Measurements from ENCODE around the gene FBXW8.

Gene FBXW8

DNA sequence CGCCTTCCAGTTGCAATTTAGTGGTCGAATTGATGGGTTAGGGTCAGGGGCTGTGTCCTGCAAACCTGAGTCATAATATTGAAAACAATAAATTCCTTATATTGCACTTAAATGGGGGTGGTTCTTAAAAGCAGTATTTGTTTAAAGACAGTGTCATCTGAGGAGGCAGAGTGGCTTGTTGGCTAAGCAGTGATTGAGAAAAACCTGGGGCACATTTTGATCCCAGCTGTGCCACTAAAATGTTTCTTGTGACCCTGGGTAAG, 48.4 kb downstream of the FBXW8 start:
- DNase-seq = no peak

DNA sequence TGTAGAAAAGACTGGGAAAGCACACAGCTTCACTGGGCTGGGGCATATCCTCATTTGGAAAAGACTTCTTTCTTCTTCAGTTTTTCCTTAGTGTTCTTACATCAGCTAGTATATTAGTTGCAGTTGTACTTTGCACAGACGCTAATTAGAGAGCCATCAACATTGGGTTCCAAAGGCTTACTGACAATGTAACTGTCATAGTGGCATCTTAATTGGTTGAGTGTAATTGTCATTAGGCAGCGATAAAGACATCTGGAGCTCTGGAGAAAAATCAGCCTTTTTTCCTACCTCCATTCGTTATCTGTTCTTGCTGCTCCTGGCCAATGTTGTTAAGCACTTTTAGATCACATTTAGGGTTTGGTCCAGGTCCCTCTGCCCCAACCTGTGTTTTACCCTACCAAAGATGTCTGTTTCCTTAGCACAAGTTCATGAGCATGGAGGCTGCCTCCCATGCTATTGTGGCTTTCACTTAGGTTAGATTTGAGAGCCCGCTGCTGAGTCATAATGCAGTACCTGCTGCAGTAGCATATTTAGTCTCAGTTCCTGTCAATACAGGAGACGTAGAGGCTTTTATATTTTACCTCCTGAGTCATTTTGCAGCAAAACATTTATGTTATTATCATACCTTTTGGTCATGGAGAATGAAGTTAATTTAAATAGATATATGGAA, 49.2 kb downstream of the FBXW8 start:
- peak; percentile 92 for DNase-seq

DNA sequence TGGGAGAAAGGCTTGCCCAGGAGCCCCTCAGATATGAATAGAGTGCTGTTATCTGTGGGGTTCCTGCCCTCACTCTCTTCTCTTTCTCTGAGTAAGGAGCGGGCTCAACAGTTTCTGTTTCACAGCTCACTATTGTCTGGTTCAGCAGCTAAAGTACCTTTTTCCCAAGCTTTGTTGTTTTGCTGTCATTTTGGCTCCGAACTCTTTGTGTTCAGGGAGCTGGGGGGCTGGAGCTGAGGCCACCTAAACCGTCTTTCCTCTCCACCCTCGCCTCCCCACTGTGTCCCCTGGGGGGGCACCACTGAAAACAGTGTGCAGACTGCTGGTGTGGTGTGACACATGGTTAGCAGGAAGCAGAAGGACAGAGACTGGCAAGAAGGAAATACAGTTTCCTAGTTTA, 51.4 kb downstream of the FBXW8 start:
- DNase-seq = peak; percentile 38

DNA sequence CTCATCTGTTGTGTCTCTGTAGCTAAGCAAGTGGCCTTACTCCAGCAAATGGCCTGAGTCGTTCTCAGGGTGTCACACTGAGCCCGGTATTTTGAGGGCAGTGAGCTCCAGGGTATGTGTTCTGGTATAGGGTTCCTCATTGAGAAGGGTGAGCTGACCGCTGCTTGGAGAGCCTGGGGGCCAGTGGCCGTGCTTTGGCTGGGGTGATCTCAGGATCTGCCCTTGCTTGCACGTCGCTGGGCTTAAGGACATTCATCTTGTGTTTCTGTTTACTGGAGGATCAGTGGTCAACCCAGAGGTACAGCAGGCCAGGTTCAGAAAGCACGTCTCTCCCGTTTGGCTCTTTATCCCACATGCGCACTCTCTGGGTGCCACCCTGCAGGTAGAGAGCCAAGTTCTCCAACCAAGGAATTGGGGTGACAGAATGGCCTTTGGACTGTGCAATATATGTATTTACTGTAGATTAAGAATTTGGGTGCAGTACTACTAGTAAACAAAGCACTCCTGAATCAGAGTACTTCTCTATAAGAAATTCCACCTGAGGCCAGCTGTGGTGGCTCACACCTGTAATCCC, 52.1 kb downstream of the FBXW8 start:
- no peak for DNase-seq

DNA sequence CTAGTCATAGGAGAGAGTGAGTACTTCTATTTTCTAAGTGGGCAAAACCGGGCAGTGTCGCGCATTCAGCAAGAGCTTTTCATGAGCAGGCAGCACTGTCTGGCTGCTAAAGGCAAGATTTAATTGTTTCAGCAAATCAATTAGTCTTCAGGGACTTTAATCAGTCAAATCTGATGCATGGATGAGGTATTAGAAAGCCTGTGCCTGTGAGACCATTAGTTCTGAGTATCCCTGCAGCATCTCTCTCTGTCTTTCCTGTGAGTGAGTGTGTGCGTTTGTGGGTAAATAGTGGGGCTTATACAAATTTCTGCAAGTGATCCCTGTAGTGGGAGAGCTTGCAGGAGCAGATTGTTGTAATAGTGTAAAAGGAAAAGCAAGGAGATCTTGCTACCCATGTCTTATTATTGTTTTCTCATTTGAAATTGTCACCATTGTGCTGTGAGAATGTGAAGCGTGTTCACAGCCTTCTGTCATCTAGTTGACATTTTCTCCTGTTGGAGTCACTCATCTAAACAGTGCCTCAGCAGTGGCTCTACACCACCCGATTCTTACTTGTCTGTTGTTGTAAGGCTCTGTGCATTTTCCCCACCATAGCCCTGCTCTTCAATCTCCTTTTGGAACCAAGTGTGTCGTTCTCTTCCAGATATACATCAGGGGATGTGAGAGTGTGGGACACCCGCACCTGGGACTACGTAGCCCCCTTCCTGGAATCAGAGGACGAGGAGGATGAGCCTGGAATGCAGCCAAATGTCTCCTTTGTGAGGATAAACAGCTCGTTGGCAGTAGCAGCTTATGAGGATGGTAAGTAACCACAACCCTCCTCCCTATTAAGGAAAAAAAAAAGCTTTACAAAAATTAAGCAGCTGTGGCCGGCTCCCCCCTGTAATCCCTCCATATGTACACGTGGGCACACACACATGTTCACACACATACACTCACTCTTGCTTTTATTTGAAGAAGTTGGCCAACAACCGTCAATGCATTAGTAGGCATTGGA, 53.6 kb downstream of the FBXW8 start:
- no peak for DNase-seq

DNA sequence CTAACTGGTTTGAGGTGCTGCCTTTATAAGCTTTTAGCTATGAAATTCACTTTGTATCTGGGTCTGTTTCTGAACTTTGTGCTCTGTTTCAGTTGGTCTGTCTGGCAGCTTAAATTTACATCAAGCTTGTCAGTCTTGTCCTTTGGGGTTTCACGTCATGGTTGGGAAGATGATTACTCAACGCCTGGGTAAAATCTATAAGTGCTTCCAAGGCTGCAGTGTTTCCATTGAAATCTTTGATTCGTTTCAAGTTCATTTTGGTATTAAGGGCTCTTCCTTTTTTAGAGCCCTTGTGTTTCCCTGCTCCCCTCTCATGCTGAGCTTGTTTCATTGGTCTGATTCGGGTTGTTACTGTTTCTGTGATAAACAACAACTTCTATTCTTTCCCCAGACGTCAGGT, 58.2 kb downstream of the FBXW8 start:
- no peak for DNase-seq

DNA sequence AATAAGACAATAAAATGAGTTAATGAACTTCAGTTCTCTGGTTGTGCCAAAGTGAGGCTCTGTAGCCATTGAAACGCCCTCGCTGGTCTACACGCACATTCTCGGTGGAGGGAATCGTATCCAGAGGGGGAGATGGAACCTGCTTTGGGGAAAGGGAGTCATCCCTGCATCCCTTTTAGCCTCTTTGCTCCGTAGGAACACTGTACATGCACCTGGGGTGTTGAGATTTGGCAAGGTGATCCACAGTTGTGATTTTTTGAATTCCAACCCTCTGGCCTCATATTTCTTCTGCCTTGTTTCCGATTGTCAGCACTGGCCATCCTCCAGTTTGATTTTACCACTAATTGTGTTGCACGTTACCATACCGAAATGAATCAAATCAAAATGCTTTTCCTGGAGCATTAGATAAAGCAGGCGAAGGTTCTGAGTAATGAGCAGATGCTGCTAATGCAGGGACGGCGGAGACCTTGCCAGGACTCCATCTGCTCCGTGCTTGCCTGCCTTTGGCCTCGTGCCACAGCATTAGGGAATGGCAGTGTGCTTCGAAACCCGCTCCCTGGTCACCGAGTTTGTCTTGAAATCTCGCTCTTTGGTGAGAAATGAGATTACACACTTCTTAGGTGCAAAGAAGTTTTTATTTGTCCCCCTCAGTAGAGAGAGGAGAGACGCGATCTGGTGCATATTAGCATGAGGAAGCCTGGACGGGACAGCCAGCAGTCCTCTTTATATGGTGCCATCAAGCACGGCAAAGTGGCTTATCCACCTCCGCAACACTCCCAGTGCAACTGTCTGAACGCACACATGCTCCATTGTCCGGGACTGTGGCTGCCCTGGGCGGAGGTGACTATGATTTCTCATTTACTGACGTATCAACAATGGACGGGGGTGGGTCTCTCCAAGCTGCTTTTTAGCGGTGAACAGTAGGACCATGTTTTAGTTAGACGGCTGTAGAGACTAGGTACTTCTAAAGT, 59.1 kb downstream of the FBXW8 start:
- no peak for DNase-seq

DNA sequence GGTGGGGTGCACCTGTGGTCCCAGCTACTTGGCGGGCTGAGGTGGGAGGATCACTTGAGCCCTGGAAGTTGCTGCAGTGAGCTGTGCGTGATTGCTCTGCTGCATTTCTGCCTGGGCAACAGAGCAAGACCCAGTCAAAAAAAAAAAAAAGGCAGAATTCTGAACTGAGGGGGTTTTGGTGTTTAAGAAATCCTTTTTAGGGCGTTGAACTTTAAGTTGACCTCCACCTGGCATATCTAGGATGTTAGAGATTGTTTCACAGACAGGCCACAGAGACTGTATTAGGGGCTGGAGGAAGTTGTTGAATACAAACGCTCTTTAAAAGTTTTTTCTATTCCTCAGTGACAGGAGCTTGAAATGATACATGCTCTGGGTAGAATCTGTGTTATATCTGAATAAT, 60.5 kb downstream of the FBXW8 start:
- DNase-seq = no peak

DNA sequence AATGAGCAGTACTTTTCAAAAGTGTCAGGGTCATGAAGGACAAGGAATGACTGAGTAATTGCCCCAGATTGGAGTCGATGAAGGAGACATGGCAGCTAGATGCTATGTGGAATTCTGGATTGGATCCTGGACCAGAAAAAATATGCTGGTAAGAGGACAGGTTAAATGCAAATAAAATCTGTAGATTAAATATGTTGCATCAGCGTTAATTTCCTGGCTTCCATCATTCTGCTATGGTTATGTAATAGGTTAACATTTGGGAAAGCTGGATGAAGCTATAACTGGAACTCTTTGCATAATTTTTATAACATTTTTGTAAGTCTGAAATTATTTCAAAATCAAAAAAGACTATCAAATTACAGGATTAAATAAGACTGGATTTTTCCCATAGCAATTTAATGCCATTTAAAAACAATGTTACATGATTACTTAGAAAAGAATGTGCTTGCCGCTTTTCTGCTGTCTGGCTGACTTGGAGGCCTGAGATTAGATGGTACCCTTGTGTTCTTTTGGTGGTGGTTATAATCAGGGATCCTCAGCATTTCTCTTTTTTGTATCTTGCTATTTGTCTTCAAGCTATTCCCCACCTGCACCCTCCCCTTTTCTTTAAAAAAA, 65.1 kb downstream of the FBXW8 start:
- no peak for DNase-seq

DNA sequence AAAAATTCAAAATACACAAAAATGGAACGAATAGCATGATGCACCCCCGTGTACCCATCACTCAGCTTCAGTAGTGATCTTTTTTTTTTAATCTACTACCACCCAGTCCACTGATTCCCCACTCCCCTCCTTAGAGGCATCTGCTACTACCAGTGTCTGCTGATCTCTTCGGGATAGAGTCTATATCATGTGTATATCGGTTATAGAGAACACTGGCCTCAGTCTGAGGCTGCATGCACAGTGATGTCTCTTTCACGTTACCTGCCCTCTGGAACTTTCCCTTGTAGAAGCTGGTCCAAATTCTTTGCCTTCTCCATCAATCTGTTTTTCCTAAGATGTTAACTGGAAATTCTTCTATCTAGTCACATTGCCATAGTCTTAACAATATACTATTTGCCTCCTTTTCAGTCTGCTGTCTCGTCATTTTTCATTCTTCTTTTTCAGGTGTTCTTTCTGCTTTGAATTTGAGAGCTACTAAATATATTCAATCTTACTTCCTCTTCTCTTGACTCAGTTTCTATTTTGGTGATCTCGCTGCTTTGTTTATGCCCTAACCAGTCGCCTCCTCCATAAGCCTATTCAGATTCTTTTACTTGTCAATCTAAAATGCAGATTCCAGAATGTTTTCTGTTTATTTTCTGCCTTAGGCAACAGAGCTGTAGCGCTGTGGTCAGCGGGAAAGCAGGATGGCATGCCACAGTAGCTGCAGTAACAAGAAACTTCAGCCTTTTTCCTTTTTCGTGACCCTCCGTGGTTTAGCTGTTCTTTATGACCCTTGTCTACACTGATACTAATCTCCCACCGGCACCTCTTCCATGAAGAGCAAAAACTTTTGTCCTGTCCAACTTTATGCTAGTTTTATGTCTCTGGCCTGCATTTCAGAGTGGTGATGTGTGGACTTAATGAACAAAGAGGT, 67.0 kb downstream of the FBXW8 start:
- DNase-seq = no peak

DNA sequence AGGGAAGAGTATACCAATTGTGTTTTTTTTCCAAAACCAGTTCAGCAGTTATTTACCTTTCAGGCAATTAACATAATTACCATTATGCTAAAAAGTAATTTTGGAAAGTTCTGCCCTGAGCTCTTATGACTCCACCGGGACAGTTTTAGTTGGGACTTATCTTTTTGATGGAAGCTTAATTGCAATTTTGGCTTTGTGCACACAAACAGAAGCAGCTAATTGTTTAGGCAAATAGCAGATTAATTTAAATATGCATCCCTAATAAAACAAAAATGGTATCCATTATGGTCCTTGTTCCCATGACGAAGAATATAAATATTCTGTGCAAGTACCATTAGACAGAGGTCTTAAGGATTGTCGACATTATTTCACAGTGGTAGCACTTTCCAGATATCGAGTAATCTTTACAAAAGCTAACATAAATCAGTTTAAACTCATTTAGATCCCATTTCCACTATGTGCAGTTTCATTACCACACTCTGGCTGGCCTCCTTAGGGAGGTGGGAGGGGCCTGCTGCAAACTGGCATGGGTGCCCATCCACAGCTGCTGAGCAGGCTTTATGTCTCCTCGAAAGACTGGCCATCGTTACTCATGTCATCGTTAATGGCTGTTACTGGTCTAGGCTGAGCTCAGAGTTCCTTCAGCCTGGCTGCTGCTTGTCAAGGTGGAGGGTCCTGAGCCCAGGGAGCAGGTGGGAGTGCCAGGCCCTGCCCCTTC, 68.2 kb downstream of the FBXW8 start:
- DNase-seq = no peak

DNA sequence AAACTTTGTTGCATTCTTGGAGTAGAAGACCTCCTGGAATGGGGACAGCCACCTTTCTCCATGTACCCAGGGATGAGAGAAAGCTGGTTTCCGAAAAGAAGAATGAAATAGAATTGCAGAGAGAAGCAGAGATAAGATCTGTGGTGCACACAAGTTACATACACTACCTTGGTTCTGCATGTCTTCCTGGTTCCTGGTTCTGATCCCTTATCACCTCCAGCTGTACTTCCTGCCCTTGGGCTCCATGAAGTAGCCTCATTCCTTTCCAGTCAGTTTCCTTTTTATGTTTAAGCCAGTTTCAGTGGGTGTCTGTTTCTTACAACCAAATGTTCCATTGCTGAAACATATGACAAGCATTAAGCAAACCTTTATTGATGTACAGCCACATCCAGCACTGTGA, 69.3 kb downstream of the FBXW8 start:
- DNase-seq = no peak

DNA sequence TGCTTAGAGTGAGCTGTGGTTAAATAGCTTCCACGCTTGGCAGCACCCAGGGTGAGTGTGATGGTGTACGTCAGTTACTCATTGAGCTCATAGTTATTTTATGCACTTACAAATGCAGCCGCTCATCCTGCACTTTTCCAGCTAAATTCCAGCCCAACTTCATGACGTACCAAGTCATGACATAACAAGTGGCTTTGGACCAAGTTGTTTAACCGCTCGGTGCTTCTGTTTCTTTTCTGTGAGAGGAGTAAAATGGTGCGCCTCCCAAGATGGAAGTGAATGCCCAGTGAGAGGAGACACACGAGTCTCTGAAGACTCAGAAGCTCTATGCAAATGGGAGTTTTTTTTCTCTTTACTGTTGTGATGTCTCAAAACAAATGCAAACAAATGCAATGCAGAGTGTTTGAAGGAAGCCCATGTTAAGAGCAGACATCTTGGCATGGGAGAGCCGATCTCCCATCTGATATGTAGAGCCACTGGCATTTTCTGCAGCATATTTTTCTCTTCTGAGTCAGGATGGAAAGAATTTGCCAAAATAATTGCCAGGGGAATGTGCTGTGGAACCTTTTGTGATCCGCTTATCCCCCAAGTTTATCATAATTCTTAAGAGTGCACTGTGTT, 72.2 kb downstream of the FBXW8 start:
- DNase-seq = no peak

DNA sequence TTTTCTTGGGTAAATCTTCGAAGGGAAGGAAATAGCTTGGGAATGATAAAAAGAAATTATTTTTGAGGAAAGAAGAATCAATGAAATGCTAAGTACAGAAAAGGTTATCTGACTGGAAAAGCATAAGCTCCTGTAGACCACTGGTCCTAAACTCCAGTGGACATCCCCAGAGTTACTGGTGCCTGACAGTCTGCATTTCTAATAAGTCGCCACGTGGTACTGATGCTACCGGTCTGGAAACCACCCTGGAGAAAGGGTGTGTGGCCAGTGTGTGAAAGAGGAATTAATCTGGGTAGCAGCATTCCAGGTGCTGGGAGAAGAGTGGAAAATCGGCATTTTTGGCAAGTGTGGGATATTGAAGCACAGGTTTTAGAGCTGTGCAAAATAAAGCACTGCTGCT, 73.3 kb downstream of the FBXW8 start:
- no peak for DNase-seq

DNA sequence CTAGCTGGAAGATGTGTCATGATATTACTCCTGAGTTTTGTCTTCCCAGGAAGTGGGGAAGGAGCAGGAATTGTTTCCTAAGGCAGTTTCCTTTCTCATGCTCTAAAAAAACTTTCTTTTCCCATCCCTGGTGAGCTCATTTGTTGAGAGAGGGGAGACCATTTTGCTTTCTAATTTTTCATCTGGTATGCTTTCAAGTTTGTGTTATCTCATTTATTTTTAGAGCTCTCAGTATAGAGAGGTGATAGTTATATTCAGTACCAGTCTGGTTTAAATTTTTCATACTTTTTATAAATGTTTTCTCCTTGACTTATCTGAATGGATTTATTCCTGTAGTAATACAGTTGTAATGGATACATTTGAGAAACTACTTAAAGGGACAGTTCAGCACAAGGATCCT, 79.6 kb downstream of the FBXW8 start:
- DNase-seq = no peak

DNA sequence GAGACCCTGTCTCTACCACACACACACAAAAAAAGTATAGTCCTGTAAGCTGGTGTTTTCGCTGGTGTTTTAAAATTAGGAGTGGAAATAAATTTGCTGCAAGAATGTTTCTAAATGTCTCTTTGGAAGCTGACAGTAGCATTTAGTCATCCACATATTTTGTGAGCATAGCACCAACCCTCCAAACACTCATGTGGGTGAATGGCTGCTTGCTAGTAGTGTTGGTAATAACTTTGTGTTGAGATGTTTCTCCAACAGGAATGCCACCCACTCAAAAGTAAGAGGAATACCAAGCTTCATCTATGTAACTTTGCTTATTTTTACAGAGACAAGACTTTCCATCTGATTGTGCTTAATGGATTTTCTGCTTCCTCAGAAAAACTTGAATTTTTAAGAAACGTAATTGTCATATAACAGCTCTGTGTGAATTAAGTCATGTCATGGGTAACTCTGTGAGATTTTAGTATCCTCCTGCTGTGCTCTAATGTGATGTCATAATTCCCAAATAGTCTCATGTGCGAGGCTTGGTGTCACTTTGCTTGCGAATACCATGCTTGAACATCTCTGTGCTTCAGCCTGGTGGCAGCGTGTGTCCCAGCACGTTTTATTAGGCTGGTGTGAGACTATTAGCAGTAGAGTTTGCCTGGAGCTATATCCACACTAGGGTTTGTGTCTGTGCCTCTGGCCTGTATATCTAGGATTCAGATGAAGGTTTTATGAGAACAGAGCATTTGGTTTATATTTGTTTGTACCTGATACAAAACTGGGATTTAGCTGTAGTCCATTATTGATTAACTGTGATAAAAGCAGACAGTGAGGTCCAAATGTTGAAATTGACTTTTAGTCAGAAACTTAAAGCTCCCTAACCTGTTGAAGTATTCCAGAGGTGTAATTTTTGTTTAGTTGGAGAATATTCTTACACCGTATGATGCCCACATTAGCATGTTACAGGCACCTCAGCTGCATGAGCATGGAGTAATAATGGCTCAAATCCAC, 80.5 kb downstream of the FBXW8 start:
- DNase-seq = no peak

DNA sequence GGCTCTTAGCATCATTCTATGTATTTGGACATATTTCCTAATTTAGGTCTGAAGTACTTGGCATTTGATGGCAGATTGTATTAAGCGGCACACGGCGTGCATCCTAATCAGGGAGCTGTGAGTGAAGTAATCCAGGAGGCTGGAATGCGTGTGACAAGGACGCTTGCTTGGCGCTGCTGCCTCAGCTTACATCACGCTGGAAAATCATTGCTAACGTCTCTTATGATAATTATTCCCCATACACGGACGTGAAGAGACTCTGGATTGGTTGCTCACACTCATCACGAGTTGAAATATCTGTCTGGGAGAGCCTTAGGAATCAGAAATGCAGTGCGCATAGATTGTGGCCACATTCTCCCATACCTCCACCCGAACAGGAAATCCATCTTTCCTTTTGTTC, 85.3 kb downstream of the FBXW8 start:
- DNase-seq = no peak

DNA sequence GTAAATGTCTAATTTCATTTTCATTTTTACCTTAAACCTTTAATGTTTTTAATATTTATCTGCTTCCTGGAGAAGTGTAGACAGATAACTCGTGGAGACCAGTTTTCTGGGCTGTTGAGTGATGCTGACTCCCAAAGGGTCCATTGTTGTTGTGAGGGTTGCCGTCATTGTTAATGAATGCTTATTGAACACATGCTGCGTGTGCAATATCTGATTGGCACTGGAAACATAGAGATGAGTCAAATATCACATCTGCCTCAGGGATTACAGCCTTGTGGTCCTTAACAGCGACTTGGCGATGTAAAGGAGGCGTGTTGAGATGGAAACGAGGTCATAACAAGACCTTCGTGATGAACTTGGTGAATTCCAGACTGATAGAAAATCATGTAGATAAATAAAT, 85.9 kb downstream of the FBXW8 start:
- DNase-seq = no peak

DNA sequence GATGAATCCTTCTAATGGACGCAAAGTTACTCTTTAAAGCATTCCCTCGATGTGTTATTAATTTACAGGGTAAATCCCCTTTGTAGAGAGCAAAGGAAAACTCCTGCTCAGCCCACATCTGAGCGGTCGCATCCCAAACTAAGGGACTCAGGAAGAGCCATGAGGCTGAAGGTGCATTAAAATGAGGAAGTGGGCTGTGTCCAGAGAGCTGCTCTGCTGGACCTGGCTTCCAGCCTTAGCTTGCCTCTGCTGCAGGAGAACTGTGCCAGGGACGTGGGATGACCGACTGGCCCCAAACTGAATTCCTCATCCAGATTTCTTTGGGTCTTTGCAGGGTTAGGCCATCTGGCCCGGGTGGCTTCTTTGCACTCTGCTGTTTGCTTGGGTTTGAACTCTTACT, 88.3 kb downstream of the FBXW8 start:
- DNase-seq = no peak

Data from activated CD4-positive, alpha-beta T cell treated with anti-CD3 and anti-CD28 coated beads, Interleukin-2, amount 50 U/mL, for 16 hours (primary cell).